GM10847 (cell line): ENCODE measurements around the gene GMPR2.

Experiments used
- POLR2A ChIP-seq: IDR thresholded peaks from 2 replicates; pipeline ENCODE4 v1.6.1; 2011; ENCODE audit not compliant: insufficient read length; ENCODE audit errors: extremely low read depth

GMPR2 gene

GRCh38 chr14:24215495-24216344, 17.0 kb upstream of the GMPR2 start, which contains the start of gene MDP1:
Gene MDP1 (minus strand): TSS chr14:24216066. CDS start chr14:24215955, 111 bp downstream.
- peak; percentile 79 for TF ChIP-seq POLR2A

- no peak for TF ChIP-seq POLR2A
Measured at GRCh38 chr14:24216345-24216699, 16.4 kb upstream of the GMPR2 start.

GRCh38 chr14:24219080-24219479, 13.6 kb upstream of the GMPR2 start:
- no peak for TF ChIP-seq POLR2A

GRCh38 chr14:24219521-24219920, 13.2 kb upstream of the GMPR2 start:
- no peak for TF ChIP-seq POLR2A

- no peak for TF ChIP-seq POLR2A
Measured at GRCh38 chr14:24224618-24225071, 8.1 kb upstream of the GMPR2 start.

GRCh38 chr14:24226473-24226872, 6.3 kb upstream of the GMPR2 start:
- TF ChIP-seq POLR2A = no peak

GRCh38 chr14:24228902-24229301, 3.8 kb upstream of the GMPR2 start:
- no peak for TF ChIP-seq POLR2A

GRCh38 chr14:24231263-24232120, 1.2 kb upstream of the GMPR2 start:
- no peak for TF ChIP-seq POLR2A

- TF ChIP-seq POLR2A = no peak
Measured at GRCh38 chr14:24232121-24232644, 546 bp upstream of the GMPR2 start, which contains the start of gene NEDD8. Gene NEDD8 (minus strand): TSS chr14:24232367. CDS start chr14:24232267, 100 bp downstream.

GRCh38 chr14:24233538-24233866, 773 bp downstream of the GMPR2 start:
- no peak for TF ChIP-seq POLR2A

GRCh38 chr14:24234095-24235005, 1.6 kb downstream of the GMPR2 start:
- no peak for TF ChIP-seq POLR2A

- TF ChIP-seq POLR2A = no peak
Measured at GRCh38 chr14:24235804-24236688, 3.3 kb downstream of the GMPR2 start.

GRCh38 chr14:24236689-24237462, 4.1 kb downstream of the GMPR2 start:
- no peak for TF ChIP-seq POLR2A
